GM21367 (cell line): ENCODE measurements around the gene SPINK1.
"Not testable (repeated sequence)": the region's sequence is repeated elsewhere in the genome, so short reads cannot be mapped to it uniquely, and the experiment has no call there.

Experiments
- ATAC-seq: cut with Tn5 transposase; IDR thresholded peaks from one replicate; pipeline ENCODE4 v1.9.1; 2021; ENCODE audit not compliant: unreplicated experiment

Gene SPINK1

DNA sequence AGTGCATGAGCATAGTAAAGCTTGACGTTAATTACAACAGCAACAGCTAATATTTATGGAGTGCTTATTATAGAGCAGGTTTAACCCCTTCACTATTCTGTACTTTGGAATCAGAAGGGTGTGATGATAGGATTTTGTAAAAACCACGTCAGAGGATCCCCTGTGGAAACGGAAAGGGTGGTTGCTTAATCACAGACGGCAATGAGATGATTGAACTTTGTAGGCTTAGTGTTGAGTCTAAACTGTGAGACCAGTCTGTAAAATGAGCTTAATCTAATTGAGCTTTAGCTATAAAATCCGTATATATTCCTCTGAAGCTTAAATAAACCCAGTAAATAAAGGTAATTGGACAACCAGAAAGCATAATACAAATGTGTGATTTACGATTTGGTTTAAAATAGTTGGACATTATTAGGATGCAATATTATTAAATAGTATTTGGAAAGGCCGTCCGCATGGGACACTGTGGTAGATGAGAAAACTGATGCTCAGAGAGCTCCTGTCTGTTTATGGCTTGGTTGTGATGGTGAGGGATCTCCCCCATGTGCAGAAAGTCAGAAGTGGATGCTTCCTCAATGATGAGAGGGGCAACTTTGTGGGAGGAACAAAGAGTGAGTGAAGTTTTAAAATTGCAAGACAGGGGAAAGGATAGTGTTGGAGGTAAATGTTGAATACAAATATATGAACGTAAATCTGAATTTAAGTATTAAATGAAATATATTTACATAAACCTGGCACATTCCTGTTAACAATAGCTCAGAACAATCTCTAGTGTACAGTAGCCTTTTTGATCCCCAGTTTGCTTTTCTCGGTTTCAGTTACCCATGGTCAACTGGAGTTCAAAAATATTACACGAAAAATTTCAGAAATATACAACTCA is 23.7 kb upstream of the SPINK1 start:
- ATAC-seq, result no peak

DNA sequence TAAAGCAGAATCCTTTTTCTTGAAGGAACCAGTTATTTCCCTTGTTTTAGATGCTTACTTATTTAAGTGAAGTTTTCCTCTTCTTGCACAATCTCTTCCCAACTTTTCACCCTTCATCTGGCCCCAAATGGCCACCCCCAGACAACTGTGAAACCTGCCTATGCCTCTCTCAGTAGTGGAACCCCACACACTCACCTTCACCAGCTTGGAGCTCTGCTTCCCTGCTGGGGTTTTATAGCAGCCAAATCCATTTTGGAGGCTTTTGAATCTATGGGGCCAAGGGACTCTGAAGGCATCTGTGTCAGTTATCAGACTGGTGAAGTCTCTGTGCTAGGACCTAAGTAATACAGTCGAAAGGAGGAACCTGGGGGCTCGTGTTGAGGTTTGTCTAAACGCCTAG is 22.9 kb upstream of the SPINK1 start:
- ATAC-seq, result no peak

- ATAC-seq, result no peak
Measured at GRCh38 chr5:147853372-147853987, 22.0 kb upstream of the SPINK1 start.

GRCh38 chr5:147852365-147852764 is 20.9 kb upstream of the SPINK1 start:
- no peak for ATAC-seq

DNA sequence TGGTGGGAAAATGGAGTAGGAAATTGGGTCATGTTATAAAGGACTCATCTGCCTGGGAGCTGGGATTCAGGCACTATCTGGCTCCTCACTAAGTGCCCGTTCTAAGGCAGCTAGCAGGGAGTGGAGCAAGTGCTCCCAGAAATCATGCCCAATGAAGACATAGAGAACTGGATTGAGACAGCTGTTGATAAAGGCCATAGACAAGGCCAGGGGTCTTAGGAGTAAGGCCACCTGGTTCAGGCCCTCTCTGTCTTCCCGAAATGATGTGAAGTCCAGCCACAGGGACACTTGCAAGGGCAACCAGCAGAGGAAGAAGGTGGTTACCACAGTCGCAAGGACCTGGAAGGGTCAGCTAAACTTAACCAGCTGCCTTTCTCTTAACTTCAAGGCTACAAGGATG is 20.1 kb upstream of the SPINK1 start:
- no peak for ATAC-seq

DNA sequence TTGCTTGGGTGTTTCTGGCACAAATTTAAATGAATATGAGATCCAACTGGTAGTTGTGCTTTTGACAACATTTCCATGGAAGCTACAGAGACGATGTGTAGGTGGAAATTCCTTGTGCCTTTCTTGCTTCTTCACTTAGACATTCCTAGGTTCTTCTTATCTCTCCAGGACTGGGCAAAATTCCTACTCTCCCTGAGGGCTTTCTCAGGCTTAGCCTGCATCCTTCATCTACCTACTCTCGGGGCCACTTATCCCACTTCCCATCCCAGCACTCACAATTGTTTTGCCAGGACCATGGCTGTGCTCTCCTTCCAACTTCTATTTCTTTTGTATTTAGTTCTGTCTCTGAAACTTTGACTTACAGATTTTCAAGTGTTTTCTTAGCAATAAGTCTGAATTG is 17.8 kb upstream of the SPINK1 start:
- no peak for ATAC-seq

DNA sequence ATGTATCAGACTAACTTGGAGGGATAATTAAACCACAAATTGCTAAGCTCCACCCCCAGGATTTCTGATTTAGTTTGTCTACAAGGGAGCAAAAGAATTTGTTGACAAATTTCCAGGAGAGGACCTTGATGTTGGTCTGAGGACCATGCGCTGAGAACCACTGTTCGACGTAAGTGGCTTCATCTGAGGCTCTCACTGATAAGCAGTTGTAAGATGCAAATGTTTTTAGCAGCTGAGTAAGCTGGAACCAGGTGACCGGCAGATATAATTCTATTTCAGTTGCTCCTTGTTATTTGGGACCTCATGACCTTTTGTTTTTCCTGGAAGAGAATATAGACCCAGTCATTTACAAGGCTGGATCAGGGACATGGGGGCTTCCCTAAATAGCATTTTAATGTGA is 14.1 kb upstream of the SPINK1 start:
- ATAC-seq, result no peak

DNA sequence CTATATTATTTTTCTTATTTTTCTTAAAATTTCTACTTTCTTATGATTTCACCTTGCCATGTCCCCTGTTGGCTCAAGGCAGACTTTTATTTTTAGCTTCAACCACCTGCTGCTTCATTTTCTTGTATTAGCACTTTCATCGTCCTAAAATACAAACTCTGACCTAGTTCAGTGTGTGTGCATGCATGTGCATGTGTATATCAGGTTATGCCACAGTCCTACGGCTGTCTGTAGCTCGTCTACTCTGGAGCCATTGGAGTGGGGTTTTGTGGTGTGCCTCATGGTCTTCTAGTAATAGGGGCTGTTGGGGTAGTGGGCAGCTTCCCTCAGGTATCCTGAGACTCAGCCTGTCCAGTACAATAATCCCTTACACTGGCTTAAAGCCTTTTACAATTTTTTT is 13.4 kb upstream of the SPINK1 start:
- no peak for ATAC-seq

- no peak for ATAC-seq
Measured at GRCh38 chr5:147842869-147843268, 11.4 kb upstream of the SPINK1 start.

GRCh38 chr5:147836439-147836838 is 5.0 kb upstream of the SPINK1 start:
- ATAC-seq, result no peak

DNA sequence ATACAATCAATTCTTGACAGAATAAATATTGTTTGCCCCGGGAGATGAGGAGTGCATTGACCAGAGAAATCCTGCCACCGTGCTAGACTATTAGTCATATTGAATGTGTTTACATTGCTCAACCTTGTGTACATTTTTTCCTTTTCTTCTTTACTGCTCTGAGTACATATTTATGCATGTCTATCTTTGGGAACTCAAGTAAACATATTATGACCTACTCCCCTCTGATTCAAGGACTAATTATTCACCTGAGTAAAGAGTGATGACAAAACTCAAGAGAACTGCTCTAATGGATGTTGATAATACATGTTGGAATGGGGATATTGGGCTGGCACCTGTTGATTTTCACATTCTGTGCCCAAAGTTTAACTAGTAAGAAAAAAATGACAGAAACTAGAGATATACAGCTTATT is 3.9 kb upstream of the SPINK1 start:
- ATAC-seq, result no peak

GRCh38 chr5:147832541-147832940 is 1.1 kb upstream of the SPINK1 start:
- no peak for ATAC-seq

DNA sequence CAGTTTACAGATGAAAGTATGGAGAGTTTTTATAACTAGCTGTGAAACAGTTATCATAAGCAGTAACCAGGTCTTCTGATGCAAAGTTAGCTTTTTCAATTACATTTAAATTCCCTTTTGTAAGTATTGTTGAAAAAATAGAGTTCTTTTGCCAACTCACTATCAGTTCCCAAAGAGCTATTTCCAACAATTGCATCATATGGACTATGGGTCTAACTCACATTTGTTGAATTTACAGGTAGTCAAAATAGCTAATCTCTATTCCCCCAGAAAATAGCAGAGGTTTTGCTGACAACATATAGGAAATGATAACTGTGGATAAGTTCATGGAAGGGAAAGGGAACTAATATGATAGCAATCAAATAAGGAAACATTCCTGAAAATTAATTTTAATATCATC is 1.4 kb downstream of the SPINK1 start:
- no peak for ATAC-seq

DNA sequence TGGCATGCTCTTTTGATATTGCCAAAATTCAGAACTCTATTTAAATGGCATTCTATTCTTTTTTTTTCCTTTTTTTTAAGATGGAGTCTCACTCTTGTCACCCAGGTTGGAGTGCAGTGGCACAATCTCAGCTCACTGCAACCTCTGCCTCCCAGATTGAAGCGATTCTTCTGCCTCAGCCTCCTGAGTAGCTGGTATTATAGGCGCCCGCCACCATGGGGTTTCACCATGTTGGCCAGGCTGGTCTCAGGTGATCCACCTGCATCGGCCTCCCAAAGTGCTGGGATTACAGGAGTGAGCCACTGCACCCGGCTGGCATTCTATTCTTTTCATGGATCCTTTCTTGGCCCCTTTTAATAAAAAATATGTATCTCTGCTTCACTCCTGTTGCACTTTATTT is 4.5 kb downstream of the SPINK1 start:
- ATAC-seq, result not testable (repeated sequence)

DNA sequence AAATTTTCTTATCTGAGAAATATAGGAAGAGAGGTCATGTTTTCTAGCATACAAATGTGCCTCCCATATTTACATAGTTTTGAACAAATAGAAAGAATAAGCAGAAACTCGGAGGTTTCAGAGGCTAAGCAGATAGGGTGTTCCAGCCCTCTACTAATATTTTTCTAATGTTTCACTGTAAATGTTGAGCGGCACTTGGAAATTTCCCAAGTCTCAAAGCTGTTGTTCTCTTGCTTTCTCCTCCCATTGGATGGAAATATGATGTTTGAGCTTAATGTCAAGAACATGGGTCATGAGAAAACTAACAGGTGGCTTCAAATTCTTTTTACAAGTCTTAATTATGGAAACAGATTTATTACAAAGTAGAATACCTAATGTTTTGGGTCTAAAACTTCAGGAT is 5.1 kb downstream of the SPINK1 start:
- no peak for ATAC-seq

GRCh38 chr5:147822686-147823491 is 8.6 kb downstream of the SPINK1 start:
- peak; percentile 93 for ATAC-seq

- not testable (repeated sequence) for ATAC-seq
Measured at GRCh38 chr5:147822222-147822621, 9.2 kb downstream of the SPINK1 start.

DNA sequence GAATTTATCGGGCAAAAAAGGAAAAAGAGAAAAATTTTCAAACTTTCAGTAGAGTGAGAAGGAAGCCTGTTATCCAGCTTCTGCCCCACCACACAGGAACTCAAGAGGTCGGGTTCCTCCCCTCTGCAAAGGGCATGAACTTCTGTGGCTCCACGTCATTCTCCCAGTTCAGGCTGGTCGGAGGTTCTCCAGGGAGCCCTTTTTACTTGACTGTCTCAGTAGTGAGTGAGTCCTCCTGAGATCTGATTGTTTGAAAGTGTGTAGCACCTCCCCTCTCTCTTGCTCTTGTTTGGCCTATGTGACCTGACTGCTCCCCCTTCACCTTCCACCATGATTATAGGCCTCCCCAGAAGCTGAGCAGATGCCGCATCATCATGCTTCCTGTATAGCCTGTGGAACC is 9.7 kb downstream of the SPINK1 start:
- no peak for ATAC-seq

GRCh38 chr5:147819261-147819770 is 12.2 kb downstream of the SPINK1 start:
- no peak for ATAC-seq

GRCh38 chr5:147818290-147818689 is 13.2 kb downstream of the SPINK1 start:
- ATAC-seq, result no peak

DNA sequence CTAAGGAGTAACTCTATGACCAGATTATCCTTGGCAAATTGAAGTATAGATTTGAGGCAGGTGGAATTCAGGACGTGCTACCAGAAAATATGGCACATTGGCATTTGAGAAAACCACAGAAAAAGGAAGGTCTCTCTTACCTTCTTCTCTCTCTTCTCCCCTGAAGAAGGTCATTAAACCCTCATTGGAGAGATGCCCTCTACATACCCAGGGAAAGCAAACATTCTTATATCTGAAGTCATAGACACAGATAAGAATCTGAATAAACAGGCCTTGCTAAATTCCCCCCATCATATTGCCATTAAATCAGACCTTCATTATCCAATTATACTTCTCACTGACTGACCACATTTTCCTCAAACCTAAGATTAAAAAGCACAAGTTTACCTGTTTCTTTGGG is 17.8 kb downstream of the SPINK1 start:
- no peak for ATAC-seq
